A549 (cell line): ENCODE results near the gene PRG3. TPM values are rescaled to one million over a fixed set of nuclear protein-coding genes. Genes with fewer than 3 reads are reported as not detected.

ENCODE experiments used
- ATAC-seq, 2 experiments: fragments of 200-7000 bp in 1 of 2; fragments of >200 bp in 1 of 2; cut with Nextera tagmentation in 1 of 2; cut with Tn5 transposase in 1 of 2; 3 replicates each; pipeline versions ENCODE4 v1.8.0 to v1.9.1; 2018 to 2020; ENCODE audit warnings: mild to moderate bottlenecking in 1 of 2, moderate library complexity in 1 of 2
- CTCF ChIA-PET: fragments of 300-600 bp; sonication (Branson Sonifier 250); formaldehyde crosslinking; extraction: SDS; loops from one replicate; lab custom pipeline; 2021; ENCODE audit warnings: antibody characterized with exemption, inconsistent platforms; lab: Yijun Ruan, JAX
- POLR2A ChIA-PET: fragments of 350-600 bp; formaldehyde crosslinking; extraction: SDS; loops from one replicate; lab custom pipeline; 2021; ENCODE audit warnings: antibody characterized with exemption, inconsistent platforms; lab: Yijun Ruan, JAX
- DNase-seq, 2 experiments: peaks; one replicate each; pipeline versions ENCODE4 v3.0.0 to v3.0.0-alpha.2; 2011 to 2016; ENCODE audit warnings: low read depth in 1 of 2, low spot score in 1 of 2
- FAIRE-seq: peaks from 2 replicates; lab custom pipeline; 2011; peaks lifted over from hg19 to GRCh38; lab: Jason Lieb, UNC
- H3K27ac ChIP-seq, 2 experiments: fragments of >200 bp; sonication (Bioruptor Twin); formaldehyde crosslinking; 3 replicates each; pipeline ENCODE4 v1.5.1; 2016 to 2017
- H3K4me1 ChIP-seq: fragments of >200 bp; sonication (Bioruptor Twin); formaldehyde crosslinking; 3 replicates; pipeline ENCODE4 v1.6.1; 2016
- H3K4me2 ChIP-seq: fragments of >200 bp; sonication (Bioruptor Twin); formaldehyde crosslinking; 3 replicates; pipeline ENCODE4 v1.6.1; 2016
- H3K4me3 ChIP-seq: fragments of >200 bp; sonication (Bioruptor Twin); formaldehyde crosslinking; 3 replicates; pipeline ENCODE4 v1.5.1; 2016
- H3K9me3 ChIP-seq: fragments of >200 bp; sonication (Bioruptor Twin); formaldehyde crosslinking; 3 replicates; pipeline ENCODE4 v1.6.1; 2016
- ATOH8 ChIP-seq: fragments of 250-450 bp; sonication (Bioruptor Pico); IDR thresholded peaks from 2 replicates; pipeline ENCODE4 v1.5.0; 2020; ENCODE audit warnings: low read depth, mild to moderate bottlenecking, moderate library complexity
- BHLHE40 ChIP-seq: IDR thresholded peaks from 2 replicates; pipeline ENCODE4 v1.6.1; 2012; ENCODE audit warnings: low read depth, low read length, inconsistent platforms
- CBX2 ChIP-seq: fragments of 200-600 bp; sonication (generic); IDR thresholded peaks from 2 replicates; pipeline ENCODE4 v1.6.1; 2016; ENCODE audit warnings: low read depth, mild to moderate bottlenecking, borderline replicate concordance
- CBX8 ChIP-seq: fragments of 200-600 bp; sonication (generic); IDR thresholded peaks from 2 replicates; pipeline ENCODE4 v1.6.1; 2016
- CHD2 ChIP-seq: fragments of 150-350 bp; IDR thresholded peaks from 2 replicates; pipeline ENCODE4 v1.6.1; 2014; ENCODE audit warnings: low read length; ENCODE audit not compliant: partially characterized antibody
- CHD4 ChIP-seq: fragments of 200-600 bp; sonication (generic); IDR thresholded peaks from 2 replicates; pipeline ENCODE4 v1.6.1; 2016; ENCODE audit warnings: antibody characterized with exemption, mild to moderate bottlenecking, borderline replicate concordance
- EP300 ChIP-seq, 2 experiments: fragments of >200 bp; sonication (Bioruptor Twin); formaldehyde crosslinking; IDR thresholded peaks; 2 replicates in 1 of 2; 3 replicates in 1 of 2; pipeline ENCODE4 v1.6.1; 2016 to 2017
- FOSL2 ChIP-seq, 2 experiments: fragments of 450-650 bp in 1 of 2; fragments of >200 bp in 1 of 2; sonication (Bioruptor Twin) in 1 of 2; formaldehyde crosslinking; IDR thresholded peaks; 2 replicates each; pipeline versions ENCODE4 v1.5.0 to v1.6.1; 2016 to 2020; ENCODE audit warnings: mild to moderate bottlenecking in 1 of 2, moderate library complexity in 1 of 2
- GATA3 ChIP-seq: IDR thresholded peaks from 2 replicates; pipeline ENCODE4 v1.6.1; 2012; ENCODE audit warnings: borderline replicate concordance
- HDAC2 ChIP-seq: fragments of 200-600 bp; sonication (generic); IDR thresholded peaks from 2 replicates; pipeline ENCODE4 v1.6.1; 2016
- HEYL ChIP-seq: fragments of 250-450 bp; sonication (Bioruptor Pico); IDR thresholded peaks from 2 replicates; pipeline ENCODE4 v1.8.0; 2021; ENCODE audit warnings: mild to moderate bottlenecking, moderate library complexity
- HOXB13 ChIP-seq: fragments of 250-450 bp; sonication (Bioruptor Pico); IDR thresholded peaks from 2 replicates; pipeline ENCODE4 v1.5.0; 2020; ENCODE audit warnings: low read depth, mild to moderate bottlenecking, moderate library complexity
- HOXB5 ChIP-seq: fragments of 250-450 bp; sonication (Bioruptor Pico); IDR thresholded peaks from 2 replicates; pipeline ENCODE4 v1.5.0; 2020; ENCODE audit warnings: mild to moderate bottlenecking, moderate library complexity
- KDM1A ChIP-seq: fragments of 200-600 bp; sonication (generic); IDR thresholded peaks from 2 replicates; pipeline ENCODE4 v1.6.1; 2016; ENCODE audit warnings: low read depth, mild to moderate bottlenecking
- MYC ChIP-seq: IDR thresholded peaks from 2 replicates; pipeline ENCODE4 v1.6.1; 2012; ENCODE audit warnings: mild to moderate bottlenecking, inconsistent platforms, low read length, improper control_type of control experiment, borderline replicate concordance
- NFE2L2 ChIP-seq: fragments of 150-350 bp; conservative IDR thresholded peaks from 2 replicates; pipeline ENCODE4 v1.6.1; 2014; ENCODE audit warnings: low read length
- NPAS2 ChIP-seq: fragments of 250-450 bp; sonication (Bioruptor Pico); IDR thresholded peaks from 2 replicates; pipeline ENCODE4 v1.8.0; 2022; ENCODE audit warnings: mild to moderate bottlenecking, moderate library complexity, borderline replicate concordance
- PBX3 ChIP-seq: IDR thresholded peaks from 2 replicates; pipeline ENCODE4 v1.6.1; 2012
- RCOR1 ChIP-seq: fragments of 150-350 bp; IDR thresholded peaks from 2 replicates; pipeline ENCODE4 v1.6.1; 2014; ENCODE audit warnings: antibody characterized with exemption, low read length, low read depth
- RNF2 ChIP-seq: fragments of 200-600 bp; sonication (generic); IDR thresholded peaks from 2 replicates; pipeline ENCODE4 v1.6.1; 2016; ENCODE audit warnings: low read depth, mild to moderate bottlenecking, antibody characterized with exemption, moderate library complexity, borderline replicate concordance
- ZFP36 ChIP-seq: fragments of 450-650 bp; IDR thresholded peaks from 2 replicates; pipeline ENCODE4 v1.6.1; 2014; ENCODE audit warnings: borderline replicate concordance; ENCODE audit not compliant: partially characterized antibody
- ZNF302 ChIP-seq: fragments of 250-450 bp; sonication (Bioruptor Pico); IDR thresholded peaks from 2 replicates; pipeline ENCODE4 v1.9.0; 2021; ENCODE audit warnings: inconsistent platforms, mild to moderate bottlenecking, moderate library complexity
- ZSCAN20 ChIP-seq: fragments of 250-450 bp; sonication (Bioruptor Pico); IDR thresholded peaks from 2 replicates; pipeline ENCODE4 v1.8.0; 2022; ENCODE audit warnings: mild to moderate bottlenecking, moderate library complexity
- WGBS: methylation state at CpG from one replicate; pipeline ENCODE4 v1.1.6; 2017; ENCODE audit errors: missing lambda C conversion rate; 5-methylcytosine and 5-hydroxymethylcytosine counted together
- polyA plus RNA-seq, 4 experiments: library from polyadenylated mRNA; depleted of rRNA in 3 of 4; stranded (reverse); fragments of >200 nt; fragmentation: RNase III in 1 of 4; extraction: RNeasy Plus Mini Kit Qiagen cat#74134 plus additional on column Dnase treatment in 1 of 4; gene quantifications; 2 replicates in 3 of 4; 3 replicates in 1 of 4; pipeline ENCODE4 v1.2.3, GENCODE V29; 2011 to 2017
- TF ChIP-seq, protein P1 (sequence below): IDR thresholded peaks from 2 replicates; pipeline ENCODE4 v1.6.1; 2012; ENCODE audit warnings: low read depth, borderline replicate concordance
- TF ChIP-seq, protein P2 (sequence below): fragments of 450-650 bp; IDR thresholded peaks from 2 replicates; pipeline ENCODE4 v1.6.1; 2014; ENCODE audit warnings: antibody characterized with exemption
- TF ChIP-seq, protein P3 (sequence below): fragments of >200 bp; sonication (Bioruptor Twin); formaldehyde crosslinking; IDR thresholded peaks from 2 replicates; pipeline ENCODE4 v1.6.1; 2016

The PRG3 gene
- polyA plus RNA-seq, 2 of the 4 experiments (the other 2 are of a cell fraction), result not detected

GRCh38 chr11:57418131-57418530, 37.2 kb upstream of the PRG3 start (continued):
- TF ChIP-seq, protein P1, sequence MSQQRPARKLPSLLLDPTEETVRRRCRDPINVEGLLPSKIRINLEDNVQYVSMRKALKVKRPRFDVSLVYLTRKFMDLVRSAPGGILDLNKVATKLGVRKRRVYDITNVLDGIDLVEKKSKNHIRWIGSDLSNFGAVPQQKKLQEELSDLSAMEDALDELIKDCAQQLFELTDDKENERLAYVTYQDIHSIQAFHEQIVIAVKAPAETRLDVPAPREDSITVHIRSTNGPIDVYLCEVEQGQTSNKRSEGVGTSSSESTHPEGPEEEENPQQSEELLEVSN, result no peak

DNA sequence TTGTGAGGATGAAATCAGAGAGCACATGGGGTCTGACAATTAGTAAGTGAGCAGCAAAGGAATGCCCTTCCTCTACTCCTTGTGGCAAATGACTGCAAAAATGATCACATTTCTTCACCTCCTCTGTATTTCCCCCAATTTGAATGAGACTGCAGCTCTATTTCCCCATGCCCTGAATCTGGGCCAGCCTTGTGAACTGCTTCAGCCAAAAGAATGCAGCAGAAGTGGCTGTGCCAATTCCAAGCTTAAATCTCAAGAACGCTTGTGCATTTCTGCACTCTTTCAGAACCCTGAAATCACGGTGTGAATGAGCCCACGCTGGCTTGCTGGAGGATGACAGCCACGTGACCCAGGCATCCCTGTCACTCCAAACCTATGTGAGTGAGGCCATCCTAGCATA, 36.1 kb upstream of the PRG3 start:
- ChIA-PET CTCF (interaction anchor here (1.2 to 2.2 kb wide), 4 partner anchors 10 to 65 kb away, joined by 3 to 13 read pairs (median 6); no protein-coding TSS in a partner anchor), POLR2A (no interaction called here)
- no peak for ATAC-seq
- no peak for DNase-seq
- no peak for FAIRE-seq
- no peak overlapping the region for H3K4me3 ChIP-seq
- WGBS, result 70% methylated on average over 4 of the region's 4 CpGs
- TF ChIP-seq GATA3, result no peak
- no peak for TF ChIP-seq ZNF302 (CRISPR knock-in tag)
- TF ChIP-seq HOXB5, result no peak
- TF ChIP-seq HDAC2, result no peak
- TF ChIP-seq KDM1A, result no peak
- TF ChIP-seq ZFP36, result no peak
- TF ChIP-seq MYC, result no peak
- no peak for TF ChIP-seq CBX2
- no peak for TF ChIP-seq RCOR1
- no peak for TF ChIP-seq NPAS2 (CRISPR knock-in tag)
- no peak for TF ChIP-seq BHLHE40
- TF ChIP-seq RNF2, result no peak
- TF ChIP-seq CHD4, result no peak
- TF ChIP-seq ATOH8 (CRISPR knock-in tag), result no peak
- no peak for TF ChIP-seq EP300 (IDR thresholded peaks at IDR 0.05)
- no peak overlapping the region for H3K27ac ChIP-seq
- no peaks in the 10 kb centered on the region for H3K9me3 ChIP-seq
- H3K4me2 ChIP-seq, result no peak overlapping the region
- no peaks in the 10 kb centered on the region for H3K4me1 ChIP-seq

DNA sequence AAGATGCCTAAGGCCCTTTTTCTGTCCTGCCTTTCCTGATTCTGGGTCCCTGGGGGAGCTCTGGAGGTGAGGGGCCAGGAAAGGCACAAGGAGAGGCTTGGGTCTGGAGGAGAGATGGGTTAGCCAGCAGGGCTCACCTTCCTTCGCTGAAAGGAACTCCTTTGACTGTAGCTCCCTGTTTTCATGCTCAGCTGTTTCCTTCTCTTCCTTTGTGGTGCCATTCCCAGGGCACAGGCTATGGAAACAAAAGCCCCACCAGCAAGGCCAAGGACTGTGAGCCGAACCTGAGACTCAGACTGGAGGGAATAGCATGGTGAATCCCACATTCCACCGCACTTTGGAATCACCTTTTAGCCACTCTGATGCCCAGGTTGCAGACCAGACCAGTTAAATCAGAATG, 35.5 kb upstream of the PRG3 start:
- Histone ChIP-seq H3K27ac (no peak overlapping the region), H3K4me3 (no peak overlapping the region), H3K4me2 (no peak overlapping the region), H3K9me3 (no peaks in the 10 kb centered on the region), H3K4me1 (no peaks in the 10 kb centered on the region)
- CTCF ChIA-PET, result interaction anchor here (0.6 to 1.9 kb wide), 3 partner anchors 9 to 1232 kb away, joined by 3 to 6 read pairs (median 6); no protein-coding TSS in a partner anchor
- 65% methylated on average over 3 of the region's 3 CpGs for WGBS
- POLR2A ChIA-PET, result no interaction called here
- FAIRE-seq (no peak), ATAC-seq (no peak), DNase-seq (no peak)
- no peak for TF ChIP-seq HOXB13
- TF ChIP-seq BHLHE40, result no peak
- no peak for TF ChIP-seq NFE2L2
- TF ChIP-seq CHD2, result no peak
- TF ChIP-seq, protein P2, sequence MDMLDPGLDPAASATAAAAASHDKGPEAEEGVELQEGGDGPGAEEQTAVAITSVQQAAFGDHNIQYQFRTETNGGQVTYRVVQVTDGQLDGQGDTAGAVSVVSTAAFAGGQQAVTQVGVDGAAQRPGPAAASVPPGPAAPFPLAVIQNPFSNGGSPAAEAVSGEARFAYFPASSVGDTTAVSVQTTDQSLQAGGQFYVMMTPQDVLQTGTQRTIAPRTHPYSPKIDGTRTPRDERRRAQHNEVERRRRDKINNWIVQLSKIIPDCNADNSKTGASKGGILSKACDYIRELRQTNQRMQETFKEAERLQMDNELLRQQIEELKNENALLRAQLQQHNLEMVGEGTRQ, result no peak
- no peak for TF ChIP-seq RNF2

DNA sequence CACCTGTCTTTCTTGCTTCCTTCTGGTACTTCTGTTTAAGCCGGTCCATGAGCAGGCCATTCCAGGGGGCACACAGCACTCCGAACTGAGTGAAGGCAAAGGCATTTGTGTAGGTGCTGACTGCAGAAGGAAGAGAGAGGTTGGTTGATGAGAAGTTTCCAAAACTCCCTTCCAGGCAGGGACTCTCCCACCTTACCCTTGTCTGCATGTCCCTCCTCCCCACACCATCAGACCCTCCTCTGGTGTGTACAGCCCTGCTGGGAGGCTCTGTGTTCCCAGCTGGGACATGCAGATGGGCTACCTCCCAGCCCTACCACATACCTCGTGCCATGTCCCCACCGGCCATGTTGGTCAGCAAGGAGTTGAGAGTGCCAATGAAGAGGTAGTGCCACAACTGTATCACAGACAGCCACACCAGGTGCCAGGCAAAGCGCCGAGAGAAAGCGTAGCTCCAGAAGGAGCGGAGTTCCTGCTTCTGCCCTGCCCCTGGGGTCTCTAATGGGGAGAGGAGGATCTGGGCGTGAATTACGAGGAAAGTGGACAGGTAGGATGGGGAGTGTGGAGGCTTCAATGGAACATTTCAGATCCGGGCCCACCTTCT, 33.8 kb upstream of the PRG3 start:
- ChIA-PET CTCF (no interaction called here), POLR2A (no interaction called here)
- Histone ChIP-seq H3K4me3 (no peak overlapping the region), H3K9me3 (no peaks in the 10 kb centered on the region), H3K27ac (no peak overlapping the region), H3K4me1 (no peaks in the 10 kb centered on the region), H3K4me2 (no peak overlapping the region)
- DNase-seq (no peak), ATAC-seq (no peak), FAIRE-seq (no peak)
- no peak for TF ChIP-seq ZSCAN20 (CRISPR knock-in tag)
- TF ChIP-seq PBX3, result no peak
- no peak for TF ChIP-seq HEYL (CRISPR knock-in tag)
- TF ChIP-seq RCOR1, result no peak
- TF ChIP-seq HOXB5, result no peak
- no peak for TF ChIP-seq CBX8
- TF ChIP-seq FOSL2 (IDR thresholded peaks at IDR 0.05), result no peak
- TF ChIP-seq FOSL2 (CRISPR knock-in tag; IDR thresholded peaks at IDR 0.05), result no peak
- TF ChIP-seq, protein P3, sequence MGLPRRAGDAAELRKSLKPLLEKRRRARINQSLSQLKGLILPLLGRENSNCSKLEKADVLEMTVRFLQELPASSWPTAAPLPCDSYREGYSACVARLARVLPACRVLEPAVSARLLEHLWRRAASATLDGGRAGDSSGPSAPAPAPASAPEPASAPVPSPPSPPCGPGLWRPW, result no peak
- 72% methylated on average over 11 of the region's 11 CpGs for WGBS
